Activated CD4-positive, alpha-beta T cell treated with anti-CD3 and anti-CD28 coated beads, Interleukin-2, amount 50 U/mL, for 16 hours (primary cell): ENCODE measurements around the gene TMEM169.
A peak's percentile ranks its signal among the peaks of the same experiment; 100 is the strongest.

Experiments used
- DNase-seq: peaks from one replicate; pipeline ENCODE4 v3.0.0-alpha.2; 2020

TMEM169 gene

GRCh38 chr2:216081487-216082116 is at the start of gene TMEM169, which contains the start of gene PECR:
Gene TMEM169, plus strand, starts transcription at chr2:216081919. Its CDS starts 14,045 bp downstream, at chr2:216095964.
Gene PECR, minus strand, starts transcription at chr2:216081809. Its CDS starts 68 bp downstream, at chr2:216081741.
- peak; percentile 77 for DNase-seq

GRCh38 chr2:216031960-216032689 is 49.6 kb upstream of the TMEM169 start:
- peak; percentile 84 for DNase-seq

GRCh38 chr2:216033403-216033802 is 48.3 kb upstream of the TMEM169 start:
- no peak for DNase-seq

- peak; percentile 85 for DNase-seq
Measured at GRCh38 chr2:216034065-216034464, 47.7 kb upstream of the TMEM169 start.

GRCh38 chr2:216039918-216040317 is 41.8 kb upstream of the TMEM169 start:
- no peak for DNase-seq

DNA sequence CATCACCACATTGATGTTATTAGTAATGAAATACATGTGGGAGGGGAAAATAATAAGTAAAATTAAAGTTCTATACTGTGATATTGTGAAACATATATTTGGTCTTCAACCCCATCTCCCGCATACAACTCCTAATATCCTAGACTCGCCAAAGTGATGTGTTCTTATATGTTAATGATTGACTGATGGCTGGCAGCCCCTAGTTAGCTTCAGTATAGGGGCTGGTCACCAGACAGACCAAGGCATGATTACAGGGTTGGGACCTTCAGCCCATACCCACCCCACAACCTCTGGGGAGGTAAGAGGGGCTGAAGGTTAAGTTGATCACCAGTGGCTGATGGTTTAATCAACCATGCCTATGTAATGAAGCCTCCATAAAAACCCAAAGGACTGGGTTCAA is 40.3 kb upstream of the TMEM169 start:
- no peak for DNase-seq

- DNase-seq = no peak
Measured at GRCh38 chr2:216043949-216044348, 37.8 kb upstream of the TMEM169 start.

DNA sequence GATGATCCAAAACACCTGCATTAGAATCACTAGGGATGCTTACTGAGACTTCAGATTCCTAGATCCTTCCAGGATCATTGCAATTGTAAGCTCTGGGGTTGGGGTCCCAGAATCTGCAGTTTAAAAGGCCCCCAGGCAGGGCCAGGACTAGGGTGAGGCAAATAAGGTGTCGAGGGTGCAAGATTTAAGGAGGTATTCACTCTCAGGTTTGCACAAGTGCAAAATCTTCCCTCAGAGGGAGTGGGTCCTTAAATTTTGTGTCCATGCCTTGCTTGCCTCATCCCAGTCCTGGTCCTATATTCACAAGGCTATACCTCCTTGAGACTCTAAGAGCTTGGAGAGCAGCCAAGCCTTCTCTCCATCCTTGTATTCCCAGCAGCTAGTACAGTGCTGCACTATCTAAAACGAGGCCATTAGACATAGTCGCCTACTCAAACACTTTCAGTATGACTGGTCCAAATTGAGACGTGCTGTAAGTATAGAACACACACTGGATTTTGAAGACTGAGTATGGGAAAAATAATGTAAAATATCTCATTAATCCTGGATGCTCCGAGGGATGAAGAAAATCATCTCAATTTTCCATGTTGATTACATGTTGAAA is 36.7 kb upstream of the TMEM169 start:
- DNase-seq = peak; percentile 48

GRCh38 chr2:216047397-216047796 is 34.3 kb upstream of the TMEM169 start:
- no peak for DNase-seq

DNA sequence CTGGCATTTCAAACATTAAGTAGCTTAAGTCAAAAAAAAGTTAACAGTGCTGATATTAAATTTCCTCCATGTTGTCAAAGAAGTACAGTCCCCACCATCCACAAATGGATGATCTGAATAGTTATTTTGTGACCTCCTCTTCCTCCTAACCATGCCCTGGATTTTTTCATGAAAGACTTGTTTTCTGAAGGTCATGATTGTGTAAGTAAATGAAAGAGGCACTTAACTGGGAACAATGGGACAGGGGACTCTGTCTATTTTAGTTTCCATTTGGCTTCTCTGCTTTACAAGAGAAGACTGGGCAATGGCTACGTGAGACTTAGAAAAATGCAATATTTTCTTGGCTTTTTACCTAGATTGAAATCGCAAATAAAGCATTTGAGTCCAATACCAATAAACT is 32.3 kb upstream of the TMEM169 start:
- no peak for DNase-seq

- DNase-seq = no peak
Measured at GRCh38 chr2:216051350-216051749, 30.4 kb upstream of the TMEM169 start.

DNA sequence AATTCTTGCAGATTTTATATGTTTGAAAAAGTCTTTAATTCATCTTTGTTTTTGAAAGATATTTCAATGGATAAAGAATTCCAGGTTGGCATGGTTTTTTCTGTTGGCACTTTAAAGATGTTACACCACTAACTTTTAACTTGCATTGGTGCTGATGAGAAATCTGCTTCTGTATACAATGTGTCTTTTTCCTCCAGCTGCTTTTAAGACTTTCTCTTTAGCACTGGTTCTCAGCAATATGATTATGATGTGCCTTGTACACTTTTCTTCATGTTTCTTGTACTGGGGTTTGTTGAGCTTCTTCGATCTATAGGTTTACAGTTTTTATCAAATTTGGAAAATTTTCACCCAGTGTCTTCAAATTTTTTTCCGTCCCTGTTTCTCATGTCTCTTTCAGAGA is 29.3 kb upstream of the TMEM169 start:
- no peak for DNase-seq

DNA sequence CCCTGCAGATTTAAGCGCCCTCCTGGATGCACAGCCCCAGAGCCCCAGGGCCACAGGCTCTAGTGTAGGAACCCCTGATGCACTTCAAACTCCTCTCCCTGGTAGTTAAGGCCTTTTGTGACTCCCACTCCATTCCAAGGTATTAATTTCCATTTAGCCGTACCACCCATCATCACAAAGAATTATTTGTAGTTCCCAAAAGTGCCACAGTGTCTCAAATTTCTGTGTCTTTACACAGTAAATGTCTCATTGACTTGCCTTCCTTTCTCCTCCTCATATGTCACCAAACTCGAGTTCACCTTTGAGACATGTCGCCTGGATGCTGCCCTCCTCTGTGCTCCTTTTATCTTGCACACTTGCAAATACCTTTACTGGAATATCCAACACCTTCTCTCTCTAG is 26.0 kb upstream of the TMEM169 start:
- no peak for DNase-seq

DNA sequence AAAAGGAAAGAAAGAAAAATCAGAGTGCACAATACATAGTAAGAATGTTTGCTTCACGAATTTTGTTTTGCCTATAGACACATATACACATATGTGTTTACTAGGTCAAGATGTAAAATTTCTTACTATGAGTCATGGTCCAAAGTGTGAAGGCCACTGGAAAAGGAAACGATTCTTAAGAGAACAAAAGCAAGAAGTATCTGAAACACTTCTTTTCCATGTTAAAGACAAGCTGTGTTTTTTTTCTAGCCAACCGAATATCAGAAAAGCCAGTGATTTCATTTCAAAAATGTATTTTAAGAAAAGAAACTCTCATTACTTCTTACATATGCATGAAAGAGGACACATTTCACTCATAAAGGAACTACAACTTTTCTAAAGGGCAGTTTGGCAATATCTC is 25.0 kb upstream of the TMEM169 start:
- peak; percentile 27 for DNase-seq

DNA sequence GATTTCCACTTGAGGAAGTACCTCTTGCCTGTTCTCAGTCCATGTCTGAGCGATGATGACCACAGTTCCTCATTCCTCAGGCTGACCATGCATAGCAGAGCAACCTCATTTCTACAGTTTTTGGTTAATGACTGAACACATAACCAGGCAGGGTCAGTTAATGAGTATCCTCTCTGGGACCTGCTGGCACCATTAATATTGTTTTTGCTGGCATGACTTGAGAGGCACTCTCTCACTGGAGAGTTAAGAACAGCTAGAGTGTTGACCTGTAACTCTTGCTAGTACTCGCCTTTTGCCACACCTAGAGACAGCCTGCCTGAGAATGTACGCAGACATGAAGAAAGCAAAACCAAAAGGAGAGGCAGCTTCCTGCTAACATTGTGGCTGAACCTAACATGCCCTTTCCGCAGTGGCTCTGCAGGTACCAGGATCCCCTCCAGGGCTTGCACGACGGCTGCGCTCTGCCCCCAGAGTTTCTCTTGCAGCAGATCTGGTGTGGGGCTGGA is 24.0 kb upstream of the TMEM169 start:
- peak; percentile 67 for DNase-seq

DNA sequence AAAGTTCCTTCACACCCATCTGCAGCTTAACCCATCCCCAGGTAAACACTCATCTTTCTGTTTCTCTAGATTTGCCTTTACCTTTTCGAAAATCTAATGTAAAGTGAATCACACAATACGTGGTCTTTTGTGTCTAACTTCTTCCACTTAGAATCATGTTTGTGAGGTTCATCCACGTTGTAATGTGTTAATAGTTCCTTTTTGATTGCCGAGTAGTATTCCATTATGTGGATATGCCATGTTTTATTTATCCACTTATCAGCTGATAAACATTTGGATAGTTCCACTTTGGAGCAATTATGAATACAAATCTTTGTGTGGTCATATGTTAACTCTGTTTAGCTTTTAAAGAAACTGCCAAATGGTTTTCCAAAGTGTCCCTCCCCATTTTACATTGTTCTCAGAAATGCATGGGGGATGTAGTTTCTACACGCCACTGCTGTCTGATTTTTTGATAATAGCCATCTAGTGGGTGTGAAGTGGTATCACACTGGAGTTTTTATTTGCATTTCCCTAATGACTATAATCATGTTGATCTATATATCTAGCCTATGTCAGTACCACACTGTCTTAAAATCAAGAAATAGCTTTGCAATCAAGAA is 22.4 kb upstream of the TMEM169 start:
- DNase-seq = no peak

- no peak for DNase-seq
Measured at GRCh38 chr2:216064014-216064630, 17.6 kb upstream of the TMEM169 start.

- DNase-seq = no peak
Measured at GRCh38 chr2:216064665-216065064, 17.1 kb upstream of the TMEM169 start.

- no peak for DNase-seq
Measured at GRCh38 chr2:216066230-216066629, 15.5 kb upstream of the TMEM169 start.

DNA sequence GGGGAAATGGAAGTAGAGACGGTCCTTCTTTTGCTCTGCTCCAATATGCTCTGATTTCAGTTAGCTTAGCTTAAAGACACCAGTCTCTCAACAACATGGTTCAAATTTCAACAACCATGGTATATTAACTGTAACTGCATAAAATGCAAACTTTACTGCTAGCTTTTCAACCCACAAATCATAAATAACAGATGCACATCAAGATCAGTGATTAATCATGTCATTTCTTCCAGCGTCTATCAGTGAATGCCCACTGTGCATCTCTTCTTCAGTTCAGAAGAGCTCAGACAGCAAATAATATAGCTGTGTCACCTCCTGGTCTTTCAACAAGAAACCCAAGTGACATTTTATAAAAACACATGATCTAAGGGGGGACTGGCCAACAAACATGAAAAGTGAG is 12.7 kb upstream of the TMEM169 start:
- DNase-seq = no peak

- DNase-seq = no peak
Measured at GRCh38 chr2:216070195-216070594, 11.5 kb upstream of the TMEM169 start.

DNA sequence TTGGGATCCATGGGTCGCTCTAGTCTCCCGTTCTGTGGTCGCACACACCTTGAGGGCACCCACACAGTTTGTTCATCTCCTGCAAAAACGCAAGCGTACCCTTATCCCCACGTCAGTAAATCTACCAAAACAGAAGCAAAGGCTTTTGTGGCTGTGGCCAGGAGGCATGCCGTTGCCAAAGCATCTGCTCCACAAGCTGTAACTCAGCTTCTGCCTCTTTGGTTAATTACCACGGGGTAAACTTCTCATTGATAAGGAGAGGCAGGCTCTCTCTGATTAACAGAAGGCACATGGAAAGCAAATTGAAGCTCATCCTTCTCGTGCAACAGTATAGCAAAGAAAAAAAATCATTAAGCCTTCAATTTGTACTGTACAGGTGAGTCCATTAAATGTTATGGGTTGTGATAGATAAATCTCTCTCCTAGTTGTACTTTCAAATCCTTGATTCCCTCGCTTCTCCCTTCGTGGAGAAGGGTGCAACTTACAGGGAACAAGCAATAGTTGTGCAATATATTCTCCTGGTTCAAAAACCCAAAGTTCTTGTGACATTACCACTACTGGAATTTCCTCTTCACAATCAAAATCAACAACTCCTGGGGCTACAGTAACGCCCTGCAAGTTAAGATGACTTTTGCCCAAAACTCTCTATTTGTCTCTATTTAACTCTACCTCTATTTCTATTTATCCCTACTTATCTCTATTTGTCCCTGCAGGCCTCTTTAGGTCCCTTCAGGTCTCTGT is 10.4 kb upstream of the TMEM169 start:
- no peak for DNase-seq
